Spinal cord (tissue), 10 donors: ENCODE results near the gene TBC1D12. TPM values are rescaled to one million over a fixed set of nuclear protein-coding genes. Genes with fewer than 3 reads are reported as not detected.
"Not testable (repeated sequence)": the region's sequence is repeated elsewhere in the genome, so short reads cannot be mapped to it uniquely, and the experiment has no call there.

Experiments used
- DNase-seq, 6 donors: peaks; one replicate each; pipeline versions ENCODE4 v3.0.0 to v3.0.0-alpha.2; 2013 to 2015; ENCODE audit warnings: low spot score in 6 of 6, low read depth in 4 of 6
- H3K27ac ChIP-seq: one replicate; pipeline ENCODE4 v1.5.1; 2013; ENCODE audit warnings: low read depth, low read length, control low read depth
- H3K27me3 ChIP-seq: one replicate; pipeline ENCODE4 v1.6.1; 2013; ENCODE audit warnings: low read length; ENCODE audit not compliant: control insufficient read depth, insufficient read depth
- H3K36me3 ChIP-seq: one replicate; pipeline ENCODE4 v1.6.1; 2013; ENCODE audit warnings: low read length; ENCODE audit not compliant: control insufficient read depth, insufficient read depth
- H3K4me1 ChIP-seq: one replicate; pipeline ENCODE4 v1.6.1; 2013; ENCODE audit warnings: low read length; ENCODE audit not compliant: control insufficient read depth, insufficient read depth
- H3K4me3 ChIP-seq: one replicate; pipeline ENCODE4 v1.5.1; 2013; ENCODE audit warnings: low read depth, low read length, control low read depth
- H3K9me3 ChIP-seq: one replicate; pipeline ENCODE4 v1.6.1; 2013; ENCODE audit warnings: low read length; ENCODE audit not compliant: control insufficient read depth, insufficient read depth
- WGBS: methylation state at CpG from one replicate; pipeline ENCODE4 v1.1.5; 2013; ENCODE audit warnings: missing lambda C conversion rate; ENCODE audit not compliant: insufficient coverage; 5-methylcytosine and 5-hydroxymethylcytosine counted together
- polyA plus RNA-seq, 2 donors: library from polyadenylated mRNA; unstranded; fragments of 120-200 nt; gene quantifications; one replicate each; pipeline ENCODE4 v1.2.1, GENCODE V29; 2013; ENCODE audit not compliant: insufficient read length in 2 of 2
- total RNA-seq, 2 donors: library from RNA; depleted of rRNA in 1 of 2; stranded (reverse); fragments of 120-200 nt in 1 of 2; fragments of >200 nt in 1 of 2; gene quantifications; one replicate each; pipeline versions ENCODE4 v1.2.3 to v1.2.4, GENCODE V29; 2013 to 2014
- donor health status: healthy.

Gene TBC1D12
- total and polyA plus RNA-seq, 4 donors = 22.5 to 65.6 (median 37.7) TPM

DNA sequence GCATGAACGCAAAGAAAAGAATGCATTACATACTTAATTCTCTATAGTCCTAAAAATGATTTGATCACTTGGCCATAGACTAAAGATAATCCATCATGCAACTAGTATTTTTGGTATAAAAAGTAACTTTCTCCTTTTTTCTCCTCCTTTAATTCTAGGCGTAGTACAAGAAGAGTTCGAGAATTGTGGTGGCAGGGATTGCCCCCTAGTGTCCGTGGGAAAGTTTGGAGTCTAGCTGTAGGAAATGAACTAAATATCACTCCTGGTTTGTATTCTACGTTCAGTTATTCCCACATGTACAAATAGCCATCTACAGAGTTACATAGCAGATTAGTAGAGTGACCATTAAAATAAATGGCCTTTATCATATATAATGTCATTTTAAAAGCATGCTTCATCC is 97.7 kb downstream of the TBC1D12 start:
- DNase-seq = peak in 2 of 6 donors; percentile 7 to 28
- WGBS = no CpG with 5 or more reads among the region's 5 CpGs
- no peaks in the 10 kb centered on the region for H3K9me3 ChIP-seq

DNA sequence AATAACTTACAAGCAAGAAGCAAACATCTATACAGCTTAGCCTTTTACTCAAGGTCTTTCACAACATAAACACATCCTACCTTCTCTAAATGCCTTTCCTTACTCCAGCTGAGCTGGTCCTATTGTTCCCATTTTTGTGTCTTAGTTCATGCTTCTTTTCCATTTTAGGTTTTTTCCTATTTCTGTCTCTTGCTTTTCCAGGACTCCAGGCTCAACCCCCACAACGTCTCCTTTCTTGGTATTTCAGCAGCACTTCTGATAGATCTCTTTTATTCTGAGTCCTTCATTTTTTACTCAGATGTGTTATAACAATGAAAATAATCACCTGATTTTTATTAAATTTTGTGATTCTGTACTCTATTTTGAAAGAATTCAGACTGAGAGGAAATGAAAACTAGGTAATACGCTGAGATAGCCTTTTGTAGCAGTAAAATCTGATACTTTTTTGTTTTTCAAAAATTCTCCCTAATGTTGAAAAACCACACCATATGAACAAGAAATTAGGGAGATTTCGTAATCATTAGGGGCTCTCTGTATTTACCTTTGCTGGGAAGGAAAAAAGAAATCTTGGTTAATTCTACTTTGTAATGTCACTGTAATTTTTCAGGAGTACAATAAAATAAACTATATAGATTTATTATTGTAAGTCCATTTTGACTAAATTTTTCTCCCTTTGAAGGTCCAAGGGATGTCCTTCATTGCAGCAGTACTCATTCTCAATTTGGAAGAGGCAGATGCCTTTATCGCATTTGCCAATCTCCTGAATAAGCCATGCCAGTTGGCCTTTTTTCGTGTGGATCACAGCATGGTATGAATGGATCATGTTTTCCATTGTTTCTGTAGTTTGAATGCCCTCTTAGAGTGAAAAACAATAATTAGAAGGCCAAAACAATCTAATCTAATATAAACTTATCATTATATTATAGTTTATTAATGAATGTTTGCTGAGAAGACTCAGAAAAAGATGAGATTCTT is 119.2 kb downstream of the TBC1D12 start:
- Histone ChIP-seq H3K36me3 (peaks cover 16% of the 10 kb centered on the region), H3K4me1 (no peaks in the 10 kb centered on the region), H3K4me3 (no peak overlapping the region), H3K9me3 (no peaks in the 10 kb centered on the region), H3K27ac (no peak overlapping the region), H3K27me3 (no peaks in the 10 kb centered on the region)
- DNase-seq = no peak
- WGBS = no CpG with 5 or more reads among the region's 5 CpGs

More for the DNA sequence above, 97.7 kb downstream of the TBC1D12 start:
- H3K4me1 ChIP-seq = no peaks in the 10 kb centered on the region
- H3K4me3 ChIP-seq = no peak overlapping the region
- no peak overlapping the region for H3K27ac ChIP-seq
- no peaks in the 10 kb centered on the region for H3K27me3 ChIP-seq
- peaks cover 2% of the 10 kb centered on the region for H3K36me3 ChIP-seq

DNA sequence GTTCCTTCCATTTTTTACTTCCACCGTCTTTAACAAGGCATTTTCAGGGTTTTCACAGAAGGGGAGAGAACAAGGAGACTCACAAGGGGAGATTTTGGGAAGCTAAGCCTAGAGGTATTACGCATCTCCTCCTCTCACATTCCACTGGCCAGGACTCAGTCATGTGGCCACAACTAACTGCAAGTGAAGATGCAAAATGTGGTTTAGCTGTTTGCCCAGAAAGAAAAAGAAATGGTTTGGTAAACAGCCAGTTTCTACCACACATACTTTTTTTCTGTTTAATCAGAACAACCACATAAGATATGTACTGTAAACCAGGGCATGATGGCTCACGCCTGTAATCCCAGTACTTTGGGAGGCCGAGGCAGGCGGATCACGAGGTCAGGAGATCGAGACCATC is 121.8 kb downstream of the TBC1D12 start:
- H3K36me3 ChIP-seq = peaks cover 16% of the 10 kb centered on the region
- no peak overlapping the region for H3K27ac ChIP-seq
- no peaks in the 10 kb centered on the region for H3K4me1 ChIP-seq
- no peaks in the 10 kb centered on the region for H3K27me3 ChIP-seq
- H3K9me3 ChIP-seq = no peaks in the 10 kb centered on the region
- 100% methylated on average over 5 of the region's 7 CpGs for WGBS
- H3K4me3 ChIP-seq = no peak overlapping the region
- no peak for DNase-seq

DNA sequence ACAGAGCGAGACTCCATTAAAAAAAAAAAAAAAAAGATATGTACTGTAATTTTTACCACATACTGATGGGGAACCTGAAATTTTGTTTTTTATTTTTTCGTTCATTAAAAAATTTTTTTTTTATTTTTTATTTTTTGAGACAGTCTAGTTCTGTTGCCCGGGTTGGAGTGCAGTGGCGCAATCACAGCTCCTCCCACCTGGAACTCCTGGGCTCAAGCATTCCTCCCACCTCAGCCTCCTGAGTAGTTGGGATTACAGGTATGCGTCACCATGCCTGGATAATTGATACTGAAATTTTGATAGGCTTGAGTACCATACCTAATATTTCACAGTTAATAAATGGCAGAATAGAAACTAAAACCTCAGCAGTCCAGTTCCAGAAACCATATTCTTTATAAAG is 122.4 kb downstream of the TBC1D12 start:
- no peaks in the 10 kb centered on the region for H3K27me3 ChIP-seq
- WGBS = no CpG with 5 or more reads among the region's 5 CpGs

DNA sequence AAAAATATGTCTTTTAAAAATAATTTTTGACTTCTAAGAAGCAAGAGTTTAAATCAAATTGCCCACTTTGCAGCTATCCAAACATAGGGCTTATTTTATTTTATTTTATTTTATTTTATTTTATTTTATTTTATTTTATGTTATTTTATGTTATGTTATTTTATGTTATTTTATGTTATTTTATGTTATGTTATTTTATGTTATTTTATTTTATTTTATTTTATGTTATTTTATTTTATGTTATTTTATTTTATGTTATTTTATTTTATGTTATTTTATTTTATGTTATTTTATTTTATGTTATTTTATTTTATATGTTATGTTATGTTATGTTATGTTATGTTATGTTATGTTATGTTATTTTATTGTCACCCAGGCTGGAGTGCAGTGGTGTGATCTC is 129.2 kb downstream of the TBC1D12 start:
- H3K27ac ChIP-seq, H3K36me3 ChIP-seq, DNase-seq, H3K9me3 ChIP-seq, H3K4me1 ChIP-seq, H3K27me3 ChIP-seq, H3K4me3 ChIP-seq: not testable (repeated sequence)

More for the DNA sequence above, 122.4 kb downstream of the TBC1D12 start:
- Histone ChIP-seq H3K9me3 (no peaks in the 10 kb centered on the region), H3K36me3 (peaks cover 16% of the 10 kb centered on the region), H3K4me3 (no peak overlapping the region), H3K4me1 (no peaks in the 10 kb centered on the region), H3K27ac (no peak overlapping the region)
- no peak for DNase-seq

DNA sequence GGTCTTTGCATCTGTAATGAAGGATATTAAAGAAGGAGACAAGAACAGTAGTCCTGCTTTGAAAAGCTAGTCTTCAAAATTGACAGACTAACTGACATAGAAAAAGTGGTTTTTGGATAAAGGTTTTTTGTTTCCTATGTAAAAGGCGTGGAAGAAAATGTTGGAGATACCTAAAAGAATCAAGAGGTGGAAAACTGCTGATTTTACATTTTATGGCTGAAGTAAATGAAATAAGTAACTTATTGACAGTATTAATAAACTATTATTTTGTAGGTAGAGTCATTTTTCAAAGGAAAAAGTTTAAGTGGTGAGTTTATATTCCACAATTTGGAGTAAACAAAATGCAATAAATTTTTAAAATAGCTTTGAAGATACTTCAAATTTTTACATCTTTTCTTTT is 130.7 kb downstream of the TBC1D12 start:
- no CpG with 5 or more reads among the region's 1 CpG for WGBS
- DNase-seq = no peak
- Histone ChIP-seq H3K9me3 (no peaks in the 10 kb centered on the region), H3K4me3 (no peak overlapping the region), H3K27ac (no peak overlapping the region), H3K36me3 (peaks cover 3% of the 10 kb centered on the region), H3K27me3 (no peaks in the 10 kb centered on the region), H3K4me1 (no peaks in the 10 kb centered on the region)

DNA sequence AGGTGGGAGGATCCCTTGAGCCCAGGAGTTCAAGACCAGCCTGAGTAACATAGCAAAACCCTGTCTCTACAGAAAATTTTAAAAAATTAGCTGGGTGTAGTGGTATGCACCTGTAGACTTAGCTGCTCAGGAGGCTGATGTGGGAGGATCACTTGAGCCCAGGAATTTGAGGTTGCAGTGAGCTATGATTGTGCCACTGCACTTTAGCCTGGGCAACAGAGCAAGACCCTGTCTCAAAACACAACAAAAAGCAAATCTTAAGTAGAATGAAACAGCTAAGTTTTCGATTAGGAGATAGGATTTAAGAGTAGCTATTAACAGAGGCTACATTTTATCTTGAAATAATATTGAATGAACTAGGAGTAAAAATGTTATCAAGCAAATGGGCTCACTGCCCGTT is 139.9 kb downstream of the TBC1D12 start:
- not testable (repeated sequence) for H3K27ac ChIP-seq, DNase-seq, H3K36me3 ChIP-seq, H3K4me3 ChIP-seq, H3K4me1 ChIP-seq, H3K27me3 ChIP-seq, H3K9me3 ChIP-seq
- 100% methylated on average over 1 of the region's 2 CpGs for WGBS

DNA sequence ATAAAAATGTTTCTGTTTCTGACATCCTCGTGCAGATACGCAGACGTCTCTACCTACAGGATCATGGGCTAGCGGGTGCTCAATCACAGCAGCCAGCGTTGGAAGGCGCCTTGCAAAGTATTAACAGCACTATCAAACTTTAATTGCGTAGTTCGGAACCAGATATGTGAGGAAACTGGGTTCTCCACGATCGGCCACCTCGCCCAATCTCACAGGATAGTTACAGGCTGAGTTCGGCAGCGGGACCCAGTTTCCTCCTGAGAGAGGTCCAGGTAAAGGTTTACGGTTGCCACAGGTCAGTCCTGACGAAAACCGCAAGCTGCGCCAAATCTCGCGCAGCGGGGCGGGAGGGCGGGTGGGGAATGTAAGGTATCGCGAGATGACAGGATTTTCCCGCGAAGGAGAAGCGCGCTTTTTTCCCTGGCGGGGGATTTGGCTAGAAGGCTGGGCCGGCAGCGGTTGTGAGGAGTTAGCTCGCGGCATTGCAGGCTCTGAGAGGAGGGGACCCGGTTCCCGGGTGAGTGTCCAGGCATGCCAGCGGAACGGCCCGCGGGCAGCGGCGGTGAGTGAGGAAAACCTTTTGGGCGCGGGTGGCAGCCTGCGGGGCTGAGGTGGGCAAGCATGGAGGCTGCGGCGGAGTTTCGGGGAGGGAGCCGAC is 143.2 kb downstream of the TBC1D12 start, which contains the start of gene HELLS:
TSS of gene HELLS (plus strand) at position 398 of the 658 bp plus-strand sequence. CDS start at position 532, 134 bp downstream.
- peak within 1 kb of the TSS; percentile 93 for H3K4me3 ChIP-seq
- peak; percentile 83 to 97 (median 86) for DNase-seq
- no peaks in the 10 kb centered on the region for H3K36me3 ChIP-seq
- H3K4me1 ChIP-seq = peaks cover 4% of the 10 kb centered on the region
- peak within 1 kb of the TSS; percentile 93 for H3K27ac ChIP-seq
- H3K27me3 ChIP-seq = no peaks in the 10 kb centered on the region
- H3K9me3 ChIP-seq = no peaks in the 10 kb centered on the region
- under 1% methylated on average over 44 of the region's 48 CpGs for WGBS

DNA sequence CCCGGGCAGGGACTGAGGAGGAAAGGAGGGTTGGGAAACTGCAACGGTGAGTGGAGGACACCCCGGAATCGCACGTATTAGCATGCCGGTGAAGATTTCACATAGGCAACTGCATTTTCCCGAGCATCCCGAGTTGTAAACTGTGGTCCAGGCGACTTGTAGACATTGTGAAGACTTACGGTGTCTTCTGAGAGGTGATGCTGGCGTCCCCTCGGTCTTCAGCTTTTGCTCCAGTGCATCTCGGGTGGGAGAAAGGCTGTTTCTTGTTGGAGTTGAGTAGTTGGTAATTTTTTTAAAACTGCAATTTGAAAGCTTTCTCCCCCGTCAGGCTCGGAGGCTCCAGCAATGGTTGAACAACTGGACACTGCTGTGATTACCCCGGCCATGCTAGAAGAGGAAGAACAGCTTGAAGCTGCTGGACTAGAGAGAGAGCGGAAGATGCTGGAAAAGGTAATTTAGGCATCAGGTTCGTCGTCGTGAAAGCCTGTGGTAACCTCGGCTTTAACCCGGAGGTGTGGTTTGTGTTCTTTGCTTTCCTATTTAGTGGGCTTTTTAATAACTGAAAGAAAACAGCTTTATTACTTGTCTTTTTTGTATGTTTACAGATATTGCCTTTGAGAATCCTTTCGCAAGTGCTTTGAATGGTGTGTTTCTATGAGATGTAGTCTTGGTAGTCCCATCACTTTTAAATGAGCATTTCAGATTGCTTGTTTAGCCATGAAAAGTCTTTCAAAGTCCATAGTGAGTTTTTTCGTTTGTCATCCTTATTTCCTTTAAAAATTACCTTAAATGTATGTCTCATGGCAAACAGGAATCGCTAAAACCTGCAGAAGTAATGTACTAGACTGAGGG is 143.9 kb downstream of the TBC1D12 start:
- H3K27ac ChIP-seq = peak overlapping the region; percentile 93
- H3K9me3 ChIP-seq = no peaks in the 10 kb centered on the region
- WGBS = under 1% methylated on average over 17 of the region's 25 CpGs
- H3K4me3 ChIP-seq = peak overlapping the region; percentile 93
- H3K36me3 ChIP-seq = peaks cover 1% of the 10 kb centered on the region
- no peaks in the 10 kb centered on the region for H3K27me3 ChIP-seq
- DNase-seq = peak in 2 of 6 donors; percentile 46 to 58
- H3K4me1 ChIP-seq = peaks cover 4% of the 10 kb centered on the region
